Measurements from ENCODE around the gene ZNF853. TPM values are rescaled to one million over a fixed set of nuclear protein-coding genes. Genes with fewer than 3 reads are reported as not detected.

The ZNF853 gene
- total RNA-seq, 1 donor from 2014 or later, result 25.7 TPM

DNA sequence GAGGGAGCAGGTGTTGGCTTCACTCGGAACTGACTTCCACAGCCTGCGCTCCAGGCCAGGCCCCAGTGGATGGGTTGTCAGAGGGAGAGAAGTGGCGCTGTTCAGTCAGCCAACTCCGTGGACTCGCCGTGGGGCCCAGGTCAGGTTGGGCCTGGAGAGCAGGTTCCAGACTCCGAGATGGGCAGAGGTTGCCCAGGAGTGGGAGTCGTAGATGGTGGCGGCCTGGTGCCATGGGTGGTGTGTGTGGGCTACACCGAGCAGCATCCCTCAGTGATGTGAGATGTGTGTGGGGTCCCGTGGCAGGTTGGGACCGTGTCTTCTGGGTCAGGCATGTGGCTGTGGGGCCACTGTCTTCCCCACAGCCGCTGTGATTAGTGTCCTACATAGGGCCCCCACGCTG, 32.1 kb downstream of the ZNF853 start:
- TF ChIP-seq, protein P1, sequence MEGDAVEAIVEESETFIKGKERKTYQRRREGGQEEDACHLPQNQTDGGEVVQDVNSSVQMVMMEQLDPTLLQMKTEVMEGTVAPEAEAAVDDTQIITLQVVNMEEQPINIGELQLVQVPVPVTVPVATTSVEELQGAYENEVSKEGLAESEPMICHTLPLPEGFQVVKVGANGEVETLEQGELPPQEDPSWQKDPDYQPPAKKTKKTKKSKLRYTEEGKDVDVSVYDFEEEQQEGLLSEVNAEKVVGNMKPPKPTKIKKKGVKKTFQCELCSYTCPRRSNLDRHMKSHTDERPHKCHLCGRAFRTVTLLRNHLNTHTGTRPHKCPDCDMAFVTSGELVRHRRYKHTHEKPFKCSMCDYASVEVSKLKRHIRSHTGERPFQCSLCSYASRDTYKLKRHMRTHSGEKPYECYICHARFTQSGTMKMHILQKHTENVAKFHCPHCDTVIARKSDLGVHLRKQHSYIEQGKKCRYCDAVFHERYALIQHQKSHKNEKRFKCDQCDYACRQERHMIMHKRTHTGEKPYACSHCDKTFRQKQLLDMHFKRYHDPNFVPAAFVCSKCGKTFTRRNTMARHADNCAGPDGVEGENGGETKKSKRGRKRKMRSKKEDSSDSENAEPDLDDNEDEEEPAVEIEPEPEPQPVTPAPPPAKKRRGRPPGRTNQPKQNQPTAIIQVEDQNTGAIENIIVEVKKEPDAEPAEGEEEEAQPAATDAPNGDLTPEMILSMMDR (IDR thresholded peaks at IDR 0.05; ENCODE audit: insufficient read depth, low read length, poor library complexity, severe bottlenecking), result no peak
- DNase-seq (ENCODE audit: low read depth), result no peak
- Histone ChIP-seq H3K36me3 (ENCODE audit: control insufficient read depth, insufficient read depth, low read length) (peaks cover 2% of the 10 kb centered on the region), H3K4me3 (ENCODE audit: low read depth, low read length) (no peak overlapping the region), H3K27me3 (ENCODE audit: control insufficient read depth, insufficient read depth, low read length) (no peaks in the 10 kb centered on the region)

DNA sequence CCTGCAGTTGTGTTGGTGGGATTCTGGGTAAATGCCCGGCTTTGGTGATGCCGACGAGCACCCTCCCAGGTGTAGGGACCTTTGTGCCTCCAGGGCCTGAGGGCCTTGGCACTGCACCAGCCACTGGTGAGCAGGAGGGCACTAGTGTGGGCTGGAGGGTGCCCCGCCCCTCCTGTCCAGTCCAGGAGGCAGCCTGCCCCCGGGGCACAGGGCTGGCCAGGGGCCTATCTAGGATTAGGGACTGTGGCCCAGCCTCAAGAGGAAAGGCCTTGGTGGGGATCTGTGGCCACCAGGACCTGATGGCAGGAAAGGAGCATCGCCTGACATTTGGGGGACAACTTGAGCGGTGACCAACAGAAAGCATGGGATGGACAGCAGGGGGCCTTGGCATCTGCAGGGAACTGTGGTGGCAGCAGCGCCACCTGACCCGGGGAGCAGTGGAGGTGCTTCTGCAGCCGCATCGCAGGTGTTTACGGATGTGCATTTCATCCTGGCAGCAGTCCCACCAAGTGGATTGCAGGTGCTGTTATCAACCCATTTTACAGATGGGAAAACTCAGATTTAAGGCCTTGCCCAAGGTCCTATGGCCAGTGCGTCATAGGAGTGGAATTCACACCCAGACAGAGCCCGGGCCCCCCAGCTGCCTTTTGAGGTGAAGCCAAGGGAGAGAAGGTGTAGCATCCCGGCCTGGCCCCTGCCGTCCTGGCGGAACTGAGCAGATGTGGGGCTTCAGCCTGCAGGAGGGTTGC, 32.8 kb downstream of the ZNF853 start:
- no peak overlapping the region for H3K4me3 ChIP-seq (ENCODE audit: low read depth, low read length)
- DNase-seq (ENCODE audit: low read depth), result no peak
- TF ChIP-seq, protein P1 (IDR thresholded peaks at IDR 0.05; ENCODE audit: insufficient read depth, low read length, poor library complexity, severe bottlenecking), result no peak
- peaks cover 4% of the 10 kb centered on the region for H3K36me3 ChIP-seq (ENCODE audit: control insufficient read depth, insufficient read depth, low read length)
- H3K27me3 ChIP-seq (ENCODE audit: control insufficient read depth, insufficient read depth, low read length), result no peaks in the 10 kb centered on the region

DNA sequence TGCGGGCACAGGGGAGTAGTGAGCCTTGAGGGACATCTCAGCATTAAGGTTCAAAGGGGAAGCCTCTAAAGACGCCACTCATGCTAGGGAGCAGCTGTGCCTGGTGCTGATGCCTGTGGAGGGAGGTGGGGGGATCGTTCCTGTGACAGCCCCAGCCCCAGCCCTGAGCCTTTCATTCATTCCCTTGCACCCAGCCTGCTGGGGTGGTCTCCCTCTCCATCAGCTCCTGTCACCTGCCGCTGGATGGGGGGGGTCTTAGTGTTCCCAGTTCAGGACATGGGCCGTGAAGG, 33.4 kb downstream of the ZNF853 start:
- no peak for DNase-seq (ENCODE audit: low read depth)
- H3K36me3 ChIP-seq (ENCODE audit: control insufficient read depth, insufficient read depth, low read length), result peaks cover 4% of the 10 kb centered on the region
- TF ChIP-seq, protein P1 (IDR thresholded peaks at IDR 0.05; ENCODE audit: insufficient read depth, low read length, poor library complexity, severe bottlenecking), result no peak
- no peak overlapping the region for H3K4me3 ChIP-seq (ENCODE audit: low read depth, low read length)
- no peaks in the 10 kb centered on the region for H3K27me3 ChIP-seq (ENCODE audit: control insufficient read depth, insufficient read depth, low read length)

DNA sequence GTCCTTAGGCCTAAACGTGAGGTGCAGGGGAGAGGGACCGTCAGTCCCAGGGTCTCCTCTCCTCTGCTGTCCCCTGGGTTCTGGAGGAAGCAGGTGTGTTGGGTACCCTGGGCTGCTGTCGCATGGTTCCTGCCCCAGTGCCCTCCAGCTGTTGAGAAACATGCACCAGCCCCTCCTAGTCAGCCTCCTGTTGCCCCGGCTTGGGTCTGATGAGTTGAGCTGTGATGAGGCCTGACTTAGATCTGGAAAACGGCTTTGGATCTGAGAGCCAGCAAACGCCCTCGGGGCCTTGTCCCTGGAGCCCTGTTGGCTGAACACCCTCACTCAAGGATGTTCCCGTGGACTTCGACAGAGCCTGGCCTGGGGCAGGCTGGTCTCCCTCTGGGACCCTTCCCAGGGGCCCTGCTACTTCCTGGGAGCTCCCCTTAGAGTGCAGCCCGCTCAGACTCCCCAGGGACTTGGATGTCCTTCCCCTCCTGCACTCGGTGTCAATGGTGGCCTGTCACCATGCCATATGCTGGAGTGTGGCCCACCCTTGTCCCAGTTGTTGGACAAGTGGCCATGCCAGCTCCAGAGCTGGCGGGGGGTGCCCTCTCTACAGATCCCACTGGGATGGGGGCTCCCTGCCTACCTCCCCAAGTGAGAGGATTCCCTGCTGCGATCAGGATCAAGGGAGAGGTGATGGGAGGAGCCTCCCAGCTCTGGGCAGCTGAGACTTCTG, 34.0 kb downstream of the ZNF853 start:
- Histone ChIP-seq H3K4me3 (ENCODE audit: low read depth, low read length) (no peak overlapping the region), H3K36me3 (ENCODE audit: control insufficient read depth, insufficient read depth, low read length) (peaks cover 4% of the 10 kb centered on the region), H3K27me3 (ENCODE audit: control insufficient read depth, insufficient read depth, low read length) (no peaks in the 10 kb centered on the region)
- TF ChIP-seq, protein P1 (IDR thresholded peaks at IDR 0.05; ENCODE audit: insufficient read depth, low read length, poor library complexity, severe bottlenecking), result no peak
- no peak for DNase-seq (ENCODE audit: low read depth)

DNA sequence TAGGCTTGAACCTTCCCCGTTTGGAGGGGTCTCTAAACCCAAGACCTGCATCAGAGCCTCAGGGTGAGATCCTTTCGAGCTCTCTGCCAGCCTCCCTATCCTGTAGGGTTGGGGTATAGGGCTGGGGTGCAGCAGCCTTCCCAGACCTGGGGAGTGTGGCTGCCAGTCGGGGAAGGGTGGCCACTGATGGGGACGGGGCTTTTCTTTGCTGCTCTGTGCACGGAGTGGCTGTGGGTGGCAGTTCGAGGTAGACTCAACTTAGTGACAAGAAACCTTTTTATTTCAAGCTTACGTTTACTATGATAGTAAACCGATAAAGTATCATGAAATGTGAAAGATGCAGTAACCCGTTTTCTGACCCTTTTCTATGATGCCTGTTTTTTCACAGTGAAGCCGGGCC, 34.7 kb downstream of the ZNF853 start:
- DNase-seq (ENCODE audit: low read depth), result no peak
- Histone ChIP-seq H3K27me3 (ENCODE audit: control insufficient read depth, insufficient read depth, low read length) (no peaks in the 10 kb centered on the region), H3K4me3 (ENCODE audit: low read depth, low read length) (no peak overlapping the region), H3K36me3 (ENCODE audit: control insufficient read depth, insufficient read depth, low read length) (peaks cover 4% of the 10 kb centered on the region)
- TF ChIP-seq, protein P1 (IDR thresholded peaks at IDR 0.05; ENCODE audit: insufficient read depth, low read length, poor library complexity, severe bottlenecking), result no peak

Data from kidney epithelial cell (primary cell).